Gastroesophageal sphincter (tissue), 4 donors: ENCODE data around the gene EXOC4. TPM values are rescaled to one million over a fixed set of nuclear protein-coding genes. Genes with fewer than 3 reads are reported as not detected.

Experiments
- ATAC-seq: fragments of 150-250 bp; one replicate; pipeline ENCODE4 v1.9.1; 2016; ENCODE audit warnings: mild to moderate bottlenecking, moderate library complexity
- H3K27ac ChIP-seq, 4 donors: fragments of 200-600 bp; sonication (generic) in 3 of 4; 1 replicate in 3 of 4; 2 replicates in 1 of 4; pipeline ENCODE4 v1.5.1; 2016 to 2019
- H3K27me3 ChIP-seq: fragments of 200-600 bp; sonication (generic); one replicate; pipeline ENCODE4 v1.5.1; 2019
- H3K36me3 ChIP-seq, 2 donors: fragments of 200-600 bp; sonication (generic); one replicate each; pipeline ENCODE4 v1.5.1; 2019; ENCODE audit warnings: control low read depth in 1 of 2
- H3K4me1 ChIP-seq, 3 donors: fragments of 200-600 bp; sonication (generic); 1 replicate in 2 of 3; 2 replicates in 1 of 3; pipeline ENCODE4 v1.5.1; 2016 to 2019; ENCODE audit warnings: control low read depth in 2 of 3
- H3K4me3 ChIP-seq, 2 donors: fragments of 200-600 bp; sonication (generic); one replicate each; pipeline ENCODE4 v1.5.1; 2019; ENCODE audit warnings: mild to moderate bottlenecking in 1 of 2, moderate library complexity in 1 of 2
- H3K9me3 ChIP-seq, 3 donors: fragments of 200-600 bp; sonication (generic); one replicate each; pipeline ENCODE4 v1.5.1; 2017 to 2019; ENCODE audit warnings: control low read depth in 2 of 3
- EP300 ChIP-seq: sonication (generic); formaldehyde crosslinking; IDR thresholded peaks from one replicate; pipeline ENCODE4 v1.6.1; 2017; ENCODE audit warnings: antibody characterized with exemption, mild to moderate bottlenecking
- POLR2A ChIP-seq, 2 donors: fragments of 450-650 bp; IDR thresholded peaks; one replicate each; pipeline ENCODE4 v1.6.1; 2017; ENCODE audit warnings: antibody characterized with exemption in 2 of 2, mild to moderate bottlenecking in 2 of 2, moderate library complexity in 1 of 2
- POLR2AphosphoS5 ChIP-seq: sonication (generic); formaldehyde crosslinking; IDR thresholded peaks from one replicate; pipeline ENCODE4 v1.6.1; 2017; ENCODE audit warnings: antibody characterized with exemption
- WGBS, 2 donors: methylation state at CpG; one replicate each; pipeline ENCODE4 v1.1.5; 2018; ENCODE audit warnings: low coverage in 1 of 2; 5-methylcytosine and 5-hydroxymethylcytosine counted together
- total RNA-seq, 4 donors: library from RNA; depleted of rRNA; stranded (reverse); fragments of >200 nt; gene quantifications; one replicate each; pipeline ENCODE4 v1.1.0, GENCODE V29; 2016
- TF ChIP-seq, protein P1 (sequence below), 4 experiments: fragments of 200-600 bp in 2 of 4; fragments of 450-650 bp in 2 of 4; sonication (generic) in 1 of 4; IDR thresholded peaks; one replicate each; pipeline ENCODE4 v1.5.1; 2017 to 2019; ENCODE audit warnings: antibody characterized with exemption in 4 of 4, mild to moderate bottlenecking in 2 of 4, moderate library complexity in 2 of 4

Gene EXOC4
- total RNA-seq, 4 donors from 2014 or later, result 46.3 to 85.8 (median 51.9) TPM

DNA sequence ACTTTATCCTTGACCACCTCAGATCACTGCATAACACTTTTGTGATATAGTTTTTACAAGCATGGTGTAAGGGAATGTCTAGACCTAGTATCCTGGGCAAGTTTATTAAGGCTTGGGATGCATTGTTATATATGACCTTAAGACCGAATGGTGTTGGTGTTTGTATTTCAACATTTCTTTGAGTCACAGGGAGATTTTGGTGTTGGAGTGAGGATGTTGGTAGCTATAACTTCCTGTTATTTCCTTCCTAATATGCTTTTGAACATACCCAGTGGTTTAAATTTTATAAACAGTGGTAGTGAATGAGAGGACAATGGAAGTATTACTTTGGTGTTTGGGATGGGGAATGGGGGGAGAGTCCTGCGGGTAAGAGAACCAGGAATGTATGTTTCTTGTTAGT, 2.6 kb downstream of the EXOC4 start:
- Histone ChIP-seq H3K9me3 (no peaks in the 10 kb centered on the region), H3K4me3 (no peak overlapping the region), H3K4me1 (peaks cover 0 to 30% (median 5%) of the 10 kb centered on the region in 3 donors), H3K36me3 (no peaks in the 10 kb centered on the region), H3K27me3 (no peaks in the 10 kb centered on the region), H3K27ac (no peak overlapping the region)
- ATAC-seq, result no peak
- WGBS, 2 donors, result 86 to 100% methylated on average over 1 to 2 of the region's 2 CpGs
- no peak for TF ChIP-seq EP300
- TF ChIP-seq, protein P1, sequence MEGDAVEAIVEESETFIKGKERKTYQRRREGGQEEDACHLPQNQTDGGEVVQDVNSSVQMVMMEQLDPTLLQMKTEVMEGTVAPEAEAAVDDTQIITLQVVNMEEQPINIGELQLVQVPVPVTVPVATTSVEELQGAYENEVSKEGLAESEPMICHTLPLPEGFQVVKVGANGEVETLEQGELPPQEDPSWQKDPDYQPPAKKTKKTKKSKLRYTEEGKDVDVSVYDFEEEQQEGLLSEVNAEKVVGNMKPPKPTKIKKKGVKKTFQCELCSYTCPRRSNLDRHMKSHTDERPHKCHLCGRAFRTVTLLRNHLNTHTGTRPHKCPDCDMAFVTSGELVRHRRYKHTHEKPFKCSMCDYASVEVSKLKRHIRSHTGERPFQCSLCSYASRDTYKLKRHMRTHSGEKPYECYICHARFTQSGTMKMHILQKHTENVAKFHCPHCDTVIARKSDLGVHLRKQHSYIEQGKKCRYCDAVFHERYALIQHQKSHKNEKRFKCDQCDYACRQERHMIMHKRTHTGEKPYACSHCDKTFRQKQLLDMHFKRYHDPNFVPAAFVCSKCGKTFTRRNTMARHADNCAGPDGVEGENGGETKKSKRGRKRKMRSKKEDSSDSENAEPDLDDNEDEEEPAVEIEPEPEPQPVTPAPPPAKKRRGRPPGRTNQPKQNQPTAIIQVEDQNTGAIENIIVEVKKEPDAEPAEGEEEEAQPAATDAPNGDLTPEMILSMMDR (IDR thresholded peaks at IDR 0.05), result no peak
- no peak for TF ChIP-seq POLR2AphosphoS5
- no peak for TF ChIP-seq POLR2A (IDR thresholded peaks at IDR 0.05)

GRCh38 chr7:133258174-133258573, 5.3 kb downstream of the EXOC4 start:
- ATAC-seq, result no peak
- Histone ChIP-seq H3K27ac (no peak overlapping the region), H3K4me3 (no peak overlapping the region), H3K36me3 (no peaks in the 10 kb centered on the region), H3K9me3 (no peaks in the 10 kb centered on the region), H3K27me3 (no peaks in the 10 kb centered on the region), H3K4me1 (peaks cover 0 to 30% (median 5%) of the 10 kb centered on the region in 3 donors)
- WGBS, 2 donors, result 82 to 83% methylated on average over 2 to 6 of the region's 6 CpGs
- TF ChIP-seq POLR2A (IDR thresholded peaks at IDR 0.05) (no peak), POLR2AphosphoS5 (no peak), EP300 (no peak)
- TF ChIP-seq, protein P1 (IDR thresholded peaks at IDR 0.05), result no peak

- TF ChIP-seq POLR2AphosphoS5 (no peak), POLR2A (IDR thresholded peaks at IDR 0.05) (no peak), EP300 (no peak)
- TF ChIP-seq, protein P1 (IDR thresholded peaks at IDR 0.05), result no peak
- no peak overlapping the region for H3K27ac ChIP-seq
- no peaks in the 10 kb centered on the region for H3K36me3 ChIP-seq
- H3K4me3 ChIP-seq, result no peak overlapping the region
- no peaks in the 10 kb centered on the region for H3K27me3 ChIP-seq
- H3K9me3 ChIP-seq, result no peaks in the 10 kb centered on the region
- H3K4me1 ChIP-seq, result peaks cover 0 to 25% (median 4%) of the 10 kb centered on the region in 3 donors
- ATAC-seq, result no peak
These were observed 12.9 kb downstream of the EXOC4 start for GRCh38 chr7:133265821-133266220.

DNA sequence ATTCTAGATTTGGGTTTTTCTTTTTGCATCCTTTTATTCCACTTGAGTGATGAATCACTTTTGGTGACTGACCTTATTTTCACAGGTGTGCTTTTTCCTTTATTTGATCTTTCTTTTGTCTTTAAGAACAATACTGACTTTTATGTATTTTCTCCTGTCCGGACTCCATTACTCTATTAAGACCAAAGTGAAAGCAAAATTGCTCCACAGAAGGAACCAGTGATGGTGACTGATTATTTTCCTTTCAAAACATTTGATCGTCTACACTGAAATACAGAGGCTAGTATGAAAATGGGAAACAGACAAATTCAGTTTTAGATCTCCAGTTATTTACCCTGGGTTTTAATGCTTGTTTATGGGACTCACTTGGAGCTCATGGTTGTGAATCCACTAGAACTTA, 15.5 kb downstream of the EXOC4 start:
- no peak for ATAC-seq
- H3K4me3 ChIP-seq, result no peak overlapping the region
- no peaks in the 10 kb centered on the region for H3K36me3 ChIP-seq
- TF ChIP-seq, protein P1 (IDR thresholded peaks at IDR 0.05), result no peak
- TF ChIP-seq POLR2AphosphoS5 (no peak), EP300 (no peak), POLR2A (IDR thresholded peaks at IDR 0.05) (no peak)
- WGBS, 2 donors, result 55 to 73% methylated on average over 1 to 2 of the region's 2 CpGs
- no peaks in the 10 kb centered on the region for H3K9me3 ChIP-seq
- no peak overlapping the region for H3K27ac ChIP-seq
- no peaks in the 10 kb centered on the region for H3K27me3 ChIP-seq
- peaks cover 4 to 34% (median 6%) of the 10 kb centered on the region in 3 donors for H3K4me1 ChIP-seq

GRCh38 chr7:133272336-133272735, 19.5 kb downstream of the EXOC4 start:
- Histone ChIP-seq H3K4me1 (peaks cover 4 to 31% (median 6%) of the 10 kb centered on the region in 3 donors), H3K36me3 (peaks cover 0 to 27% of the 10 kb centered on the region in 2 donors), H3K9me3 (no peaks in the 10 kb centered on the region), H3K27me3 (no peaks in the 10 kb centered on the region), H3K27ac (no peak overlapping the region), H3K4me3 (no peak overlapping the region)
- ATAC-seq, result no peak
- TF ChIP-seq, protein P1 (IDR thresholded peaks at IDR 0.05), result no peak
- no peak for TF ChIP-seq EP300
- no peak for TF ChIP-seq POLR2AphosphoS5
- no peak for TF ChIP-seq POLR2A (IDR thresholded peaks at IDR 0.05)
- 73% methylated on average over 2 of the region's 2 CpGs; no CpG with 5 or more reads in 1 of the 2 donors for WGBS, 2 donors
